Fibroblast of lung (primary cell): ENCODE data around the gene RNF31. TPM values are rescaled to one million over a fixed set of nuclear protein-coding genes. Genes with fewer than 3 reads are reported as not detected.
A peak's percentile ranks its signal among the peaks of the same experiment; 100 is the strongest.

Experiments
- DNase-seq, 2 donors: peaks; one replicate each; pipeline versions ENCODE4 v3.0.0 to v3.0.0-alpha.2; 2010; ENCODE audit warnings: low read depth in 2 of 2
- H2AFZ ChIP-seq: 2 replicates; pipeline ENCODE4 v1.5.1; 2012; ENCODE audit warnings: low read length, control low read depth, inconsistent platforms
- H3K27ac ChIP-seq: 2 replicates; pipeline ENCODE4 v1.5.1; 2011; ENCODE audit warnings: low read length, control low read depth; ENCODE audit not compliant: insufficient read depth
- H3K27me3 ChIP-seq: 2 replicates; pipeline ENCODE4 v1.5.1; 2011; ENCODE audit warnings: mild to moderate bottlenecking, low read length; ENCODE audit not compliant: control insufficient read depth, insufficient read depth
- H3K36me3 ChIP-seq: 2 replicates; pipeline ENCODE4 v1.5.1; 2011; ENCODE audit warnings: low read length; ENCODE audit not compliant: control insufficient read depth, insufficient read depth
- H3K4me1 ChIP-seq: 2 replicates; pipeline ENCODE4 v1.5.1; 2011; ENCODE audit warnings: low read length; ENCODE audit not compliant: control insufficient read depth, insufficient read depth; ENCODE audit errors: extremely low read depth
- H3K4me2 ChIP-seq: 2 replicates; pipeline ENCODE4 v1.5.1; 2011; ENCODE audit warnings: low read length, control low read depth; ENCODE audit not compliant: insufficient read depth; ENCODE audit errors: extremely low read depth
- H3K4me3 ChIP-seq, 4 experiments: fragments of 200-600 bp in 1 of 4; sonication (generic) in 1 of 4; replicated peaks in 1 of 4; 2 replicates each; pipeline ENCODE4 v1.5.1; 2011 to 2016; ENCODE audit warnings: low read length in 4 of 4, low read depth in 3 of 4, mild to moderate bottlenecking in 3 of 4, control low read depth in 2 of 4, inconsistent platforms in 1 of 4, mixed read lengths in 1 of 4; ENCODE audit not compliant: insufficient read depth in 1 of 4; ENCODE audit errors: control extremely low read depth in 1 of 4
- H3K79me2 ChIP-seq: 2 replicates; pipeline ENCODE4 v1.5.1; 2012; ENCODE audit warnings: mild to moderate bottlenecking, low read length, inconsistent platforms; ENCODE audit not compliant: control insufficient read depth, insufficient read depth
- H3K9ac ChIP-seq: 2 replicates; pipeline ENCODE4 v1.5.1; 2011; ENCODE audit warnings: mild to moderate bottlenecking, low read length, control low read depth; ENCODE audit not compliant: insufficient read depth
- H3K9me3 ChIP-seq: 2 replicates; pipeline ENCODE4 v1.5.1; 2012; ENCODE audit warnings: low read depth, low read length; ENCODE audit not compliant: control insufficient read depth, insufficient read depth
- H4K20me1 ChIP-seq: 2 replicates; pipeline ENCODE4 v1.5.1; 2011; ENCODE audit warnings: low read length; ENCODE audit not compliant: control insufficient read depth, insufficient read depth; ENCODE audit errors: extremely low read depth
- EZH2 ChIP-seq: IDR thresholded peaks from 2 replicates; pipeline ENCODE4 v1.5.1; 2012; ENCODE audit warnings: low read length, control low read depth, mild to moderate bottlenecking; ENCODE audit errors: missing control alignments
- polyA plus RNA-seq, 2 donors: library from polyadenylated mRNA; depleted of rRNA in 1 of 2; stranded (reverse) in 1 of 2; unstranded in 1 of 2; fragments of >200 nt; gene quantifications; 2 replicates each; pipeline ENCODE4 v1.2.1, GENCODE V29; 2011 to 2012; ENCODE audit warnings: missing spikeins in 1 of 2
- total RNA-seq: library from RNA; depleted of rRNA; stranded (reverse); fragments of >200 nt; gene quantifications from 2 replicates; pipeline ENCODE4 v1.2.1, GENCODE V29; 2014
- TF ChIP-seq, protein P1 (sequence below), 2 donors: IDR thresholded peaks in 1 of 2; conservative IDR thresholded peaks in 1 of 2; 1 replicate in 1 of 2; 2 replicates in 1 of 2; pipeline ENCODE4 v1.5.1; 2011 to 2012; ENCODE audit warnings: low read length in 2 of 2, control low read depth in 1 of 2, inconsistent platforms in 1 of 2, low read depth in 1 of 2, mild to moderate bottlenecking in 1 of 2

RNF31 gene
- total and polyA plus RNA-seq, 2 donors (not counting 1 experiment from before 2014, with no cell fraction given), result 9.2 to 25.4 TPM

DNA sequence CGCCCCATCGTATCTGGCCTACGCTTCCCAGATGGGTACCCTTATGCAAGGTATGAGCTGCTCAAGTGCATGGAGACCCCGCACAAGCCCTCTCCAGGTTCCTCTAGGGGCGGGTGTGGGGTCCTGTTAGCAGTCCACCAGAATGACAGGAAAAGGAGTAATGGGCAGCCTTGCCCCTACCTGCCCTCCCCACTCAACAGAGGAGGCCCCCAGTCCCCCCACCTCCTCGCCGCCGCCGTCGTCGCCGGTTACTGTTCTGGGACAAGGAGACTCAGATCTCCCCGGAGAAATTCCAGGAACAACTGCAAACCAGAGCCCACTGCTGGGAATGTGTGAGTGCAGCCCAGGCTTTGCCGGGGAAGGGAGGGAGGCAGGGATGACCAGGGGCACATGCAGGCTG, 30.6 kb downstream of the RNF31 start:
- no peaks in the 10 kb centered on the region for H3K27me3 ChIP-seq
- no peak overlapping the region for H3K4me3 ChIP-seq
- H3K79me2 ChIP-seq, result no peaks in the 10 kb centered on the region
- H2AFZ ChIP-seq, result no peak overlapping the region
- H3K27ac ChIP-seq, result no peak overlapping the region
- no peak overlapping the region for H3K4me2 ChIP-seq
- no peaks in the 10 kb centered on the region for H4K20me1 ChIP-seq
- H3K4me1 ChIP-seq, result no peaks in the 10 kb centered on the region
- TF ChIP-seq, protein P1, sequence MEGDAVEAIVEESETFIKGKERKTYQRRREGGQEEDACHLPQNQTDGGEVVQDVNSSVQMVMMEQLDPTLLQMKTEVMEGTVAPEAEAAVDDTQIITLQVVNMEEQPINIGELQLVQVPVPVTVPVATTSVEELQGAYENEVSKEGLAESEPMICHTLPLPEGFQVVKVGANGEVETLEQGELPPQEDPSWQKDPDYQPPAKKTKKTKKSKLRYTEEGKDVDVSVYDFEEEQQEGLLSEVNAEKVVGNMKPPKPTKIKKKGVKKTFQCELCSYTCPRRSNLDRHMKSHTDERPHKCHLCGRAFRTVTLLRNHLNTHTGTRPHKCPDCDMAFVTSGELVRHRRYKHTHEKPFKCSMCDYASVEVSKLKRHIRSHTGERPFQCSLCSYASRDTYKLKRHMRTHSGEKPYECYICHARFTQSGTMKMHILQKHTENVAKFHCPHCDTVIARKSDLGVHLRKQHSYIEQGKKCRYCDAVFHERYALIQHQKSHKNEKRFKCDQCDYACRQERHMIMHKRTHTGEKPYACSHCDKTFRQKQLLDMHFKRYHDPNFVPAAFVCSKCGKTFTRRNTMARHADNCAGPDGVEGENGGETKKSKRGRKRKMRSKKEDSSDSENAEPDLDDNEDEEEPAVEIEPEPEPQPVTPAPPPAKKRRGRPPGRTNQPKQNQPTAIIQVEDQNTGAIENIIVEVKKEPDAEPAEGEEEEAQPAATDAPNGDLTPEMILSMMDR (conservative IDR thresholded peaks at IDR 0.05 in 1 of 2, IDR thresholded peaks at IDR 0.05 in 1 of 2; ENCODE audit: low read depth in 1 of 2, low read length in 2 of 2), result no peak
- no peak for TF ChIP-seq EZH2
- H3K9me3 ChIP-seq, result no peaks in the 10 kb centered on the region
- DNase-seq, result no peak
- H3K36me3 ChIP-seq, result peaks cover 34% of the 10 kb centered on the region
- H3K9ac ChIP-seq, result no peak overlapping the region

DNA sequence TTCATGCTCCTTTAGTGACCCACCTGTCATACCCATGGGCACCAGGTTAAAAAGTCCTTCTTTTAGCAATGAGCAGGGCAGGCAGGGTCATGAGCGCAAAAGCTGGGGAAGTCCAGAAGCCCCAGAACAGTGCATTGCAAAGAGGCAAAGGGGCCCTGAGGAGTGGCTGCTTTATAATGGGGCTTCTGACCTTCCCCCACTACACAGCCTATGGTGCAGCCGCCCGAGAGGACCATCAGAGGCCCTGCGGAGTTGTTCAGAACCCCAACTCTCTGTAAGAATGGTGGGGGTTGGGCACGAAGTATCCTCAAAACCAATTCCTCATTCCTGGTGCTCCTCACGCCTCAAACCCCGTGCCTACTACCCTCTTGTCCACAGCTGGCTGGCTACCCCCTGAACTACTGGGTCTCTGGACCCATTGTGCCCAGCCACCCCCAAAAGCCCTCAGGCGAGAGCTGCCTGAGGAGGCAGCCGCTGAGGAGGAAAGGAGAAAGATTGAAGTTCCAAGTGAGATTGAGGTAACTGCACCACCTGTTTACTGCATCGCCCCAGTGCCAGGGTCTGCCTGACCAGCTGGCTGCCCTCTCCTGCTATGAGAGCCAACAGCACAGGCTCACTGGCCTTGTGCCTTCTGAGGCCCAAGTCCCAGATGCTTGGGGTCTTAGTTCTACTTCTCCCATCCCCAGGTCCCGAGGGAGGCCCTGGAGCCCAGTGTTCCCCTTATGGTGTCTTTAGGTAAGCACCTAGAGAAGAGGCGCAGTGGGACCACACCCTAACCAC, 31.3 kb downstream of the RNF31 start:
- no peaks in the 10 kb centered on the region for H4K20me1 ChIP-seq
- no peak for DNase-seq
- H3K9me3 ChIP-seq, result no peaks in the 10 kb centered on the region
- H3K9ac ChIP-seq, result no peak overlapping the region
- H3K36me3 ChIP-seq, result peaks cover 34% of the 10 kb centered on the region
- H3K4me2 ChIP-seq, result no peak overlapping the region
- no peak overlapping the region for H3K27ac ChIP-seq
- H3K4me3 ChIP-seq, result no peak overlapping the region
- H3K27me3 ChIP-seq, result no peaks in the 10 kb centered on the region
- TF ChIP-seq, protein P1 (conservative IDR thresholded peaks at IDR 0.05 in 1 of 2, IDR thresholded peaks at IDR 0.05 in 1 of 2; ENCODE audit: low read depth in 1 of 2, low read length in 2 of 2), result no peak
- TF ChIP-seq EZH2, result no peak
- H2AFZ ChIP-seq, result no peak overlapping the region
- no peaks in the 10 kb centered on the region for H3K4me1 ChIP-seq
- H3K79me2 ChIP-seq, result no peaks in the 10 kb centered on the region

DNA sequence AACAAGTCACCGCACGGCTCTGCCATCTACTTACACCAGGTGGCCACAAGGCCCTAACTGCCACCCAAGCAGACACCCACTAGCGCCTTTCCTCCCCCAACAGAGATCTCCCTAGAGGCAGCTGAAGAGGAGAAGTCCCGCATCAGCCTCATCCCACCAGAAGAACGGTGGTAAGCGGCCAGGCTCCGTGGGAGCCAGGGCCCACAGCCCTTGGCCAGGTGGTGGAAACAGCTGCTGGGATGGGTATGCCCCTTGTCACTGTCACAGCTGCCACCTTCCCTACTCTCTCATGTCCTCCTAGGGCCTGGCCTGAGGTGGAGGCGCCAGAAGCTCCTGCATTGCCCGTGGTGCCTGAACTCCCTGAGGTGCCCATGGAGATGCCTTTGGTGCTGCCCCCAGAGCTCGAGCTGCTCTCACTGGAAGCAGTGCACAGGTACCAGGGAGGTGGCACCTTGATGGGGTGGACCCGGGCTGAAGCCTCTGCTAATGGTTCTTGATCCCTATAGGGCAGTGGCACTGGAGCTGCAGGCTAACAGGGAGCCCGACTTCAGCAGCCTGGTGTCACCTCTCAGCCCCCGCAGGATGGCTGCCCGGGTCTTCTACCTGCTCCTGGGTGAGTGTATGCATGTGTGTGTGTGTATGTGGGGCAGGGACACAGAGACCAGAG, 32.1 kb downstream of the RNF31 start:
- peaks cover 38% of the 10 kb centered on the region for H3K36me3 ChIP-seq
- H3K4me3 ChIP-seq, result no peak overlapping the region
- H4K20me1 ChIP-seq, result no peaks in the 10 kb centered on the region
- no peak overlapping the region for H2AFZ ChIP-seq
- no peaks in the 10 kb centered on the region for H3K9me3 ChIP-seq
- no peaks in the 10 kb centered on the region for H3K79me2 ChIP-seq
- peak overlapping the region; percentile 71 for H3K27ac ChIP-seq
- no peak overlapping the region for H3K4me2 ChIP-seq
- no peaks in the 10 kb centered on the region for H3K27me3 ChIP-seq
- DNase-seq, result no peak
- H3K9ac ChIP-seq, result no peak overlapping the region
- no peaks in the 10 kb centered on the region for H3K4me1 ChIP-seq
- TF ChIP-seq EZH2, result no peak
- TF ChIP-seq, protein P1 (conservative IDR thresholded peaks at IDR 0.05 in 1 of 2, IDR thresholded peaks at IDR 0.05 in 1 of 2; ENCODE audit: low read depth in 1 of 2, low read length in 2 of 2), result no peak
